Kidney (tissue), 14 donors: ENCODE measurements around the gene TMEM101. TPM values are rescaled to one million over a fixed set of nuclear protein-coding genes. Genes with fewer than 3 reads are reported as not detected.

ENCODE experiments used
- DNase-seq, 5 donors: peaks; one replicate each; pipeline ENCODE4 v3.0.0-alpha.2; 2013 to 2020
- FAIRE-seq: peaks from 2 replicates; lab custom pipeline; 2012; peaks lifted over from hg19 to GRCh38; lab: Jason Lieb, UNC
- H3K27ac ChIP-seq, 2 donors: one replicate each; pipeline ENCODE4 v1.7.0; 2013; ENCODE audit warnings: low read depth in 2 of 2, low read length in 2 of 2, inconsistent platforms in 1 of 2
- H3K27me3 ChIP-seq: one replicate; pipeline ENCODE4 v1.7.1; 2013; ENCODE audit warnings: low read length, inconsistent platforms; ENCODE audit not compliant: control insufficient read depth, insufficient read depth
- H3K36me3 ChIP-seq, 3 donors: one replicate each; pipeline versions ENCODE4 v1.7.0 to v1.7.1; 2013; ENCODE audit warnings: low read length in 3 of 3, control low read depth in 1 of 3, inconsistent platforms in 1 of 3; ENCODE audit not compliant: insufficient read depth in 3 of 3, control insufficient read depth in 2 of 3
- H3K4me1 ChIP-seq, 3 donors: one replicate each; pipeline versions ENCODE4 v1.7.0 to v1.7.1; 2013; ENCODE audit warnings: low read length in 3 of 3, inconsistent platforms in 1 of 3, low read depth in 1 of 3; ENCODE audit not compliant: control insufficient read depth in 2 of 3, insufficient read depth in 2 of 3
- H3K4me3 ChIP-seq, 3 donors: one replicate each; pipeline versions ENCODE4 v1.7.0 to v1.8.1; 2013; ENCODE audit warnings: low read length in 3 of 3, control low read depth in 1 of 3, inconsistent platforms in 1 of 3
- H3K9ac ChIP-seq, 3 donors: one replicate each; pipeline versions ENCODE4 v1.7.0 to v1.7.1; 2013; ENCODE audit warnings: low read length in 3 of 3, control low read depth in 1 of 3, inconsistent platforms in 1 of 3
- H3K9me3 ChIP-seq, 3 donors: one replicate each; pipeline versions ENCODE4 v1.7.0 to v1.7.1; 2013; ENCODE audit warnings: low read length in 3 of 3, control low read depth in 1 of 3, inconsistent platforms in 1 of 3; ENCODE audit not compliant: control insufficient read depth in 2 of 3, insufficient read depth in 1 of 3
- intact Hi-C: fragments of 100-400 bp; cut with DNase I; formaldehyde crosslinking; loops from one replicate; pipeline ENCODE4 v1.11.1; 2022
- polyA plus RNA-seq: library from polyadenylated mRNA; stranded (reverse); fragments of 350-450 nt; fragmentation: Illumina TruSeq; extraction: RNeasy Lipid Tissue Mini Kit (QIAGEN cat#74804); gene quantifications from one replicate; pipeline ENCODE4 v1.2.3, GENCODE V29; 2014; ENCODE audit warnings: low read depth, low replicate concordance; ENCODE audit not compliant: insufficient read depth
- total RNA-seq: library from RNA; stranded (reverse); fragmentation: NEBNext Ultra II Directional; extraction: Animal tissue kit (Norgen Biotek cat#: 25700); gene quantifications from one replicate; pipeline ENCODE4 v1.2.1, GENCODE V29; 2021
- TF ChIP-seq, protein P1 (sequence below): IDR thresholded peaks from 3 replicates; pipeline ENCODE4 v1.5.1; 2012; ENCODE audit warnings: mild to moderate bottlenecking, moderate library complexity, borderline replicate concordance; ENCODE audit not compliant: insufficient read depth; ENCODE audit errors: extremely low read depth
- donor health status: control.
- donor health status: control.
- donor health status: control.
- donor health status: control.
- donor health status: control.
- donor health status: DM: yes; HTN: yes; CAD: no.
- donor health status: Normal renal cell carcinoma (clear cell type).

TMEM101 gene
- total and polyA plus RNA-seq, 2 donors from 2014 or later = 31.2 to 111 TPM

DNA sequence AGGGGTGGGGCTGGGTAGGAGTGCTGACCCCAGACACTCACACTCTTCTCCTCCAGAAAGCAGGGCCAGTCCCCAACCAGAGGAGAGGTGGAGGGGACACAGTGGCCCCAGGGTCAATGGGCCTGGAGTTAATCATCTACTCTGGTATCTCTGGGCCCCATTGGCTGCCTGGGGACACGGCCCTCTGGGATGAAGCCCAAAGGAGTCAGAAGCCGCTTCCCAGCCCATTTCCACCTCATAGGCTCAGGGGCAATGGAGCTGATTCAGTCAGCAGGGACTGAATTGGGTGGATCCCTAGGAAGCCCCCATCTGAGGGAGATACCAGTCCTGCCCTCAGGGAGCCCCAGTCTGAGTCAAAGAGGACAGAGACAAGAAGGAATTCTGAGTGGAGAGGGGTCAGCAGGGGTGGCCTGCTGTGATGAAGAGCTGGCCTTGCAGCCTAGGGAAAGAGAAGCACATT lies 13.3 kb downstream of the TMEM101 start:
- no peak for FAIRE-seq
- H3K9ac ChIP-seq = no peak overlapping the region

DNA sequence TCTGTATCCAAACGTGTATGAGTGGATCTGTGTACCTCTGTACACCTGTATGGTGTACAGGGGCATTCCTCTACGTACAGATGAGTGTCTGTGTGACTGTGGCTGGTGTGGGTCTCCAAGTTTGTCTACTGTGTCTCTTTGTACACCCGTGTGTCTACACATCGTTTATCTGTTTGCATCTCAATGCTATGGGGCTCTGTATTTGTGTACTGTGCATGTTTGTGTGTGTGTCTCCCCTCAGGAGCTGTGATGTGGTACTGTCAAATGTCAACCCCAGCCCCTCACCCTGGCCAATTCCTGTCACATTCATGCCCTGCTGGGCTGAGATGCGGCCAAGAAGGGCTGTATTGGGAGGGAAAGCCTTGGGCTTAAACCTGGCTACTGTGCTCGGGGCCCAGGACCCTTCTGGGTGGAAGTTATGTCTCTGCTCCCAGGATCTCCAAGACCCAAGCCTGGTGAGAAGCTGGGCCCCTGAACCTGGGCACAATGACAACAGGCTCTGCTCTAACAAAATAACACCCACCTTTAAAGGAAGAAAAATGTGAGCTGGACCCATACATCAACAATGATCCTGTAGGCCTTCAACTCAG lies 13.8 kb downstream of the TMEM101 start:
- TF ChIP-seq, protein P1, sequence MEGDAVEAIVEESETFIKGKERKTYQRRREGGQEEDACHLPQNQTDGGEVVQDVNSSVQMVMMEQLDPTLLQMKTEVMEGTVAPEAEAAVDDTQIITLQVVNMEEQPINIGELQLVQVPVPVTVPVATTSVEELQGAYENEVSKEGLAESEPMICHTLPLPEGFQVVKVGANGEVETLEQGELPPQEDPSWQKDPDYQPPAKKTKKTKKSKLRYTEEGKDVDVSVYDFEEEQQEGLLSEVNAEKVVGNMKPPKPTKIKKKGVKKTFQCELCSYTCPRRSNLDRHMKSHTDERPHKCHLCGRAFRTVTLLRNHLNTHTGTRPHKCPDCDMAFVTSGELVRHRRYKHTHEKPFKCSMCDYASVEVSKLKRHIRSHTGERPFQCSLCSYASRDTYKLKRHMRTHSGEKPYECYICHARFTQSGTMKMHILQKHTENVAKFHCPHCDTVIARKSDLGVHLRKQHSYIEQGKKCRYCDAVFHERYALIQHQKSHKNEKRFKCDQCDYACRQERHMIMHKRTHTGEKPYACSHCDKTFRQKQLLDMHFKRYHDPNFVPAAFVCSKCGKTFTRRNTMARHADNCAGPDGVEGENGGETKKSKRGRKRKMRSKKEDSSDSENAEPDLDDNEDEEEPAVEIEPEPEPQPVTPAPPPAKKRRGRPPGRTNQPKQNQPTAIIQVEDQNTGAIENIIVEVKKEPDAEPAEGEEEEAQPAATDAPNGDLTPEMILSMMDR = no peak
- no peak overlapping the region for H3K9ac ChIP-seq
- peaks cover 7% of the 10 kb centered on the region for H3K27me3 ChIP-seq
- no peak for FAIRE-seq
- DNase-seq = no peak
- H3K36me3 ChIP-seq = no peaks in the 10 kb centered on the region
- no peak overlapping the region for H3K27ac ChIP-seq
- no peak overlapping the region for H3K4me3 ChIP-seq
- H3K9me3 ChIP-seq = no peaks in the 10 kb centered on the region
- peaks cover 0 to 17% (median 0%) of the 10 kb centered on the region in 3 donors for H3K4me1 ChIP-seq
- intact Hi-C loops = no loop called here

More for the DNA sequence above, 13.3 kb downstream of the TMEM101 start:
- no peaks in the 10 kb centered on the region for H3K9me3 ChIP-seq
- TF ChIP-seq, protein P1 = no peak
- no peaks in the 10 kb centered on the region for H3K36me3 ChIP-seq
- no peak overlapping the region for H3K4me3 ChIP-seq
- H3K4me1 ChIP-seq = peaks cover 0 to 17% (median 0%) of the 10 kb centered on the region in 3 donors
- intact Hi-C loops = no loop called here
- H3K27me3 ChIP-seq = peaks cover 8% of the 10 kb centered on the region
- no peak for DNase-seq
- H3K27ac ChIP-seq = peak overlapping the region in 1 of 2 donors; percentile 51

DNA sequence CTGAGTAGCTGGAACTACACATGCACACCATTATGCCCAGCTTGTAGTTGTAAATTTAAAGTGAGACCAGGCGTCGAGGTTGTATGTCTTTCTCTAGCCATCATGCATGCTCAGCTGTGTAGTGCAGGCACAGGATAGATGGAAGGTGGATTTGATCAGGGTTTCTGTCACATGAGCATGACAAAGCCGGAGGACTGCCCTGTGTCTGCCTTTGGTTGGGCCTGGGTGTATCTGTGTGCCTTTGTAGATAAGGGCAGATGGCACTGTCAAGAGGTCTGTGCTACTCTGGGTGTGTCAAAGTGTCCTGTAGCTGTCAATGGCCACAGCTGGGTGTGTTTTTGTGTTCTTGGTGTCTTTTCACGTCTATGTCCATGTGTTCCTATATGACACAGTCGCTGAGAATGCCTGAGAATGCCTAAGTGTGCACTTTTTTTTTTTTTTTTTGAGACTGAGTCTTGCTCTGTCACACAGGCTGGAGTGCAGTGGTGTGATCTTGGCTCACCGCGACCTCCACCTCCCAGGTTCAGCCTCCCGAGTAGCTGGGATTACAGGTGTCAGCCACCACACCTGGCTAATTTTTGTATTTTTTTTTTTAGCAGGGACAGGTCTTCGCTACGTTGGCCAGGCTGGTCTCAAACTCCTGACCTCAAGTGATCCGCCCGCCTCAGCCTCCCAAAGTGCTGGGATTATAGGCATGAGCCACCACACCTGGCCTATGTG lies 14.5 kb downstream of the TMEM101 start:
- H3K36me3 ChIP-seq = no peaks in the 10 kb centered on the region
- no peak for DNase-seq
- no peak for FAIRE-seq
- no peak overlapping the region for H3K4me3 ChIP-seq
- H3K9ac ChIP-seq = no peak overlapping the region
- H3K4me1 ChIP-seq = peaks cover 0 to 14% (median 0%) of the 10 kb centered on the region in 3 donors
- H3K9me3 ChIP-seq = no peaks in the 10 kb centered on the region
- TF ChIP-seq, protein P1 = no peak
- H3K27ac ChIP-seq = no peak overlapping the region
- H3K27me3 ChIP-seq = peaks cover 3% of the 10 kb centered on the region
- intact Hi-C loops = no loop called here
